Esophagus muscularis mucosa (tissue), 4 donors: ENCODE measurements around the gene ZNF853.

Source experiments
- CTCF ChIP-seq, 3 experiments: fragments of 200-600 bp in 2 of 3; fragments of 450-650 bp in 1 of 3; sonication (generic) in 2 of 3; IDR thresholded peaks; one replicate each; pipeline ENCODE4 v1.5.1; 2017 to 2019; ENCODE audit warnings: antibody characterized with exemption in 3 of 3, mild to moderate bottlenecking in 2 of 3, moderate library complexity in 1 of 3
- EP300 ChIP-seq: sonication (generic); formaldehyde crosslinking; IDR thresholded peaks from one replicate; pipeline ENCODE4 v1.6.1; 2017; ENCODE audit warnings: antibody characterized with exemption
- POLR2A ChIP-seq: fragments of 450-650 bp; IDR thresholded peaks from one replicate; pipeline ENCODE4 v1.6.1; 2017; ENCODE audit warnings: antibody characterized with exemption, moderate library complexity, mild to moderate bottlenecking, low read depth

GRCh38 chr7:6589151-6589828, 26.1 kb upstream of the ZNF853 start:
- no peak for TF ChIP-seq CTCF (IDR thresholded peaks at IDR 0.05)
- no peak for TF ChIP-seq EP300
- TF ChIP-seq POLR2A, result no peak
